CD4-positive, alpha-beta memory T cell (primary cell): ENCODE measurements around the gene ZYX. TPM values are rescaled to one million over a fixed set of nuclear protein-coding genes. Genes with fewer than 3 reads are reported as not detected.
"Not testable (repeated sequence)": the region's sequence is repeated elsewhere in the genome, so short reads cannot be mapped to it uniquely, and the experiment has no call there.

Experiments used
- CTCF ChIA-PET: fragments of 350-600 bp; sonication (Branson Sonifier 250); formaldehyde crosslinking; loops from one replicate; lab custom pipeline; 2021; ENCODE audit warnings: inconsistent platforms; ENCODE audit not compliant: partially characterized antibody; lab: Charles Lee
- POLR2A ChIA-PET: fragments of 350-600 bp; sonication (Branson Sonifier 250); formaldehyde crosslinking; loops from one replicate; lab custom pipeline; 2021; ENCODE audit not compliant: partially characterized antibody; lab: Charles Lee
- DNase-seq, 5 donors: peaks; one replicate each; pipeline versions ENCODE4 v3.0.0 to v3.0.0-alpha.2; 2020 to 2022; ENCODE audit warnings: mixed read lengths in 1 of 5
- H3K27ac ChIP-seq: one replicate; pipeline ENCODE4 v1.7.0; 2013; ENCODE audit warnings: low read depth, low read length
- H3K27me3 ChIP-seq: 2 replicates; pipeline ENCODE4 v1.7.0; 2013; ENCODE audit warnings: mild to moderate bottlenecking, low read length, moderate library complexity; ENCODE audit not compliant: insufficient read depth
- H3K36me3 ChIP-seq: 2 replicates; pipeline ENCODE4 v1.7.0; 2013; ENCODE audit warnings: mild to moderate bottlenecking, low read length, moderate library complexity; ENCODE audit not compliant: insufficient read depth
- H3K4me1 ChIP-seq: 2 replicates; pipeline ENCODE4 v1.7.0; 2013; ENCODE audit warnings: mild to moderate bottlenecking, low read length, moderate library complexity; ENCODE audit not compliant: insufficient read depth
- H3K4me3 ChIP-seq, 2 donors: one replicate each; pipeline ENCODE4 v1.7.0; 2013; ENCODE audit warnings: low read length in 2 of 2, mild to moderate bottlenecking in 1 of 2
- H3K9me3 ChIP-seq, 2 donors: one replicate each; pipeline ENCODE4 v1.7.0; 2013; ENCODE audit warnings: low read length in 2 of 2, control low read depth in 1 of 2; ENCODE audit not compliant: control insufficient read depth in 1 of 2
- H3K27ac Mint-ChIP-seq, 7 donors: one replicate each; pipeline ENCODE4 v1.8.0; 2020 to 2021; ENCODE audit warnings: mixed read lengths in 7 of 7, mild to moderate bottlenecking in 6 of 7, inconsistent platforms in 3 of 7, moderate library complexity in 3 of 7
- H3K27me3 Mint-ChIP-seq, 2 donors: one replicate each; pipeline ENCODE4 v1.8.0; 2020 to 2021; ENCODE audit warnings: mixed read lengths in 2 of 2
- H3K36me3 Mint-ChIP-seq, 2 donors: one replicate each; pipeline ENCODE4 v1.8.0; 2020 to 2021; ENCODE audit warnings: mixed read lengths in 2 of 2, inconsistent platforms in 1 of 2, mild to moderate bottlenecking in 1 of 2
- H3K4me1 Mint-ChIP-seq, 4 donors: one replicate each; pipeline ENCODE4 v1.8.0; 2020 to 2021; ENCODE audit warnings: mixed read lengths in 4 of 4, mild to moderate bottlenecking in 1 of 4
- H3K4me3 Mint-ChIP-seq, 8 donors: one replicate each; pipeline ENCODE4 v1.8.0; 2020 to 2021; ENCODE audit warnings: mixed read lengths in 8 of 8, mild to moderate bottlenecking in 7 of 8, moderate library complexity in 6 of 8, inconsistent platforms in 3 of 8
- H3K9me3 Mint-ChIP-seq, 8 donors: one replicate each; pipeline ENCODE4 v1.8.0; 2020 to 2021; ENCODE audit warnings: mixed read lengths in 8 of 8, mild to moderate bottlenecking in 5 of 8, inconsistent platforms in 3 of 8, moderate library complexity in 1 of 8
- intact Hi-C: fragments of 100-400 bp; cut with micrococcal nuclease; formaldehyde crosslinking; loops from one replicate; pipeline ENCODE4 v1.15.1; 2023
- polyA plus RNA-seq, 2 donors: library from polyadenylated mRNA; unstranded; fragments of 300-500 nt; fragmentation: Illumina TruSeq; gene quantifications; one replicate each; pipeline ENCODE4 v1.2.3, GENCODE V29; 2021
- total RNA-seq, 2 experiments: library from RNA; stranded (reverse); gene quantifications; one replicate each; pipeline ENCODE4 v1.2.3, GENCODE V29; 2021

Gene ZYX
- total and polyA plus RNA-seq, 4 experiments from 2014 or later = 55.7 to 148 (median 145) TPM

- peaks cover 7 to 21% (median 12%) of the 10 kb centered on the region in 4 donors for H3K4me1 Mint-ChIP-seq
- H3K9me3 Mint-ChIP-seq = no peaks in the 10 kb centered on the region
- Histone ChIP-seq H3K4me1 (peaks cover 7% of the 10 kb centered on the region), H3K27me3 (no peaks in the 10 kb centered on the region), H3K27ac (no peak overlapping the region), H3K36me3 (peaks cover 64% of the 10 kb centered on the region), H3K4me3 (no peak overlapping the region), H3K9me3 (no peaks in the 10 kb centered on the region)
- no peak overlapping the region for H3K27ac Mint-ChIP-seq
- POLR2A ChIA-PET = interaction anchor here (1.8 to 6.7 kb wide), 4 partner anchors 7 to 15 kb away, joined by 8 to 42 read pairs (median 19); partner anchors contain the start of genes EPHA1 and ZYX
- no peak for DNase-seq
- no peak overlapping the region for H3K4me3 Mint-ChIP-seq
- no peaks in the 10 kb centered on the region for H3K27me3 Mint-ChIP-seq
- peaks cover 24 to 62% of the 10 kb centered on the region in 2 donors for H3K36me3 Mint-ChIP-seq
- intact Hi-C loops = no loop called here
- CTCF ChIA-PET = interaction anchor here (0.9 to 2.4 kb wide), 5 partner anchors 12 to 92 kb away, joined by 3 to 11 read pairs (median 6); no protein-coding TSS in a partner anchor
Measured at GRCh38 chr7:143391462-143392404, 10.6 kb downstream of the ZYX start.

GRCh38 chr7:143392427-143392826 is 11.3 kb downstream of the ZYX start:
- H3K27me3 ChIP-seq, H3K27ac ChIP-seq, DNase-seq, H3K4me3 Mint-ChIP-seq, H3K4me3 ChIP-seq, H3K27ac Mint-ChIP-seq, H3K9me3 Mint-ChIP-seq, H3K27me3 Mint-ChIP-seq, H3K4me1 ChIP-seq, H3K9me3 ChIP-seq, intact Hi-C loops: not testable (repeated sequence)
- Mint-ChIP-seq H3K4me1 (peaks cover 7 to 21% (median 12%) of the 10 kb centered on the region in 4 donors), H3K36me3 (peaks cover 26 to 66% of the 10 kb centered on the region in 2 donors)
- ChIA-PET CTCF (interaction anchor here (1.0 to 2.4 kb wide), 4 partner anchors 10 to 93 kb away, joined by 3 to 11 read pairs (median 6); no protein-coding TSS in a partner anchor), POLR2A (interaction anchor here (1.0 to 6.7 kb wide), 4 partner anchors 8 to 83 kb away, joined by 3 to 42 read pairs (median 19); partner anchors contain the start of genes EPHA1 and ZYX)
- peaks cover 60% of the 10 kb centered on the region for H3K36me3 ChIP-seq

GRCh38 chr7:143392875-143393266 is 11.7 kb downstream of the ZYX start:
- Histone ChIP-seq H3K9me3 (no peaks in the 10 kb centered on the region), H3K4me1 (no peaks in the 10 kb centered on the region), H3K36me3 (peaks cover 61% of the 10 kb centered on the region), H3K4me3 (no peak overlapping the region), H3K27me3 (no peaks in the 10 kb centered on the region), H3K27ac (no peak overlapping the region)
- H3K4me1 Mint-ChIP-seq = peaks cover 7 to 21% (median 13%) of the 10 kb centered on the region in 4 donors
- intact Hi-C loops = no loop called here
- CTCF ChIA-PET = interaction anchor here (1.0 to 2.4 kb wide), 4 partner anchors 10 to 93 kb away, joined by 3 to 11 read pairs (median 6); no protein-coding TSS in a partner anchor
- no peaks in the 10 kb centered on the region for H3K27me3 Mint-ChIP-seq
- H3K36me3 Mint-ChIP-seq = peaks cover 31 to 67% of the 10 kb centered on the region in 2 donors
- POLR2A ChIA-PET = interaction anchor here (1.0 to 6.7 kb wide), 4 partner anchors 8 to 83 kb away, joined by 3 to 42 read pairs (median 19); partner anchors contain the start of genes EPHA1 and ZYX
- no peak overlapping the region for H3K4me3 Mint-ChIP-seq
- no peaks in the 10 kb centered on the region for H3K9me3 Mint-ChIP-seq
- DNase-seq = no peak
- peak overlapping the region in 3 of 7 donors; percentile 3 to 24 (median 8) for H3K27ac Mint-ChIP-seq

- no peaks in the 10 kb centered on the region for H3K27me3 Mint-ChIP-seq
Measured at GRCh38 chr7:143393267-143394041, 12.3 kb downstream of the ZYX start.

GRCh38 chr7:143394068-143394467 is 12.9 kb downstream of the ZYX start:
- no peak overlapping the region for H3K4me3 ChIP-seq
- CTCF ChIA-PET = interaction anchor here (0.8 to 2.4 kb wide), 5 partner anchors 8 to 21 kb away, joined by 3 to 11 read pairs (median 5); no protein-coding TSS in a partner anchor
- peaks cover 55% of the 10 kb centered on the region for H3K36me3 ChIP-seq
- H3K9me3 ChIP-seq = no peaks in the 10 kb centered on the region
- H3K9me3 Mint-ChIP-seq = no peaks in the 10 kb centered on the region
- H3K36me3 Mint-ChIP-seq = peaks cover 33 to 70% of the 10 kb centered on the region in 2 donors
- no peak for DNase-seq
- H3K4me3 Mint-ChIP-seq = no peak overlapping the region
- no peak overlapping the region for H3K27ac ChIP-seq
- peak overlapping the region in 4 of 7 donors; percentile 6 to 55 (median 48) for H3K27ac Mint-ChIP-seq
- H3K4me1 Mint-ChIP-seq = peaks cover 7 to 20% (median 14%) of the 10 kb centered on the region in 4 donors
- no peaks in the 10 kb centered on the region for H3K27me3 Mint-ChIP-seq
- no peaks in the 10 kb centered on the region for H3K4me1 ChIP-seq
- POLR2A ChIA-PET = interaction anchor here (0.8 to 6.7 kb wide), 4 partner anchors 10 to 22 kb away, joined by 3 to 42 read pairs (median 19); partner anchors contain the start of genes EPHA1 and ZYX
- no peaks in the 10 kb centered on the region for H3K27me3 ChIP-seq
- intact Hi-C loops = no loop called here

More at GRCh38 chr7:143393267-143394041, 12.3 kb downstream of the ZYX start:
- Histone ChIP-seq H3K4me1 (no peaks in the 10 kb centered on the region), H3K27me3 (no peaks in the 10 kb centered on the region), H3K27ac (no peak overlapping the region), H3K9me3 (no peaks in the 10 kb centered on the region), H3K36me3 (peaks cover 61% of the 10 kb centered on the region), H3K4me3 (no peak overlapping the region)
- Mint-ChIP-seq H3K4me3 (no peak overlapping the region), H3K9me3 (no peaks in the 10 kb centered on the region), H3K36me3 (peaks cover 31 to 69% of the 10 kb centered on the region in 2 donors), H3K27ac (peak overlapping the region in 6 of 7 donors; percentile 3 to 48 (median 22)), H3K4me1 (peaks cover 7 to 21% (median 13%) of the 10 kb centered on the region in 4 donors)
- ChIA-PET CTCF (interaction anchor here (0.8 to 2.4 kb wide), 6 partner anchors 8 to 23 kb away, joined by 3 to 11 read pairs (median 4); no protein-coding TSS in a partner anchor), POLR2A (interaction anchor here (0.8 to 6.7 kb wide), 5 partner anchors 9 to 84 kb away, joined by 3 to 42 read pairs (median 17); partner anchors contain the start of genes EPHA1 and ZYX)
- intact Hi-C loops = no loop called here
- no peak for DNase-seq

- Mint-ChIP-seq H3K4me3 (no peak overlapping the region), H3K9me3 (no peaks in the 10 kb centered on the region), H3K27ac (peak overlapping the region in 6 of 7 donors; percentile 1 to 85 (median 46)), H3K27me3 (no peaks in the 10 kb centered on the region), H3K4me1 (peaks cover 4 to 14% (median 12%) of the 10 kb centered on the region in 4 donors), H3K36me3 (peaks cover 28 to 63% of the 10 kb centered on the region in 2 donors)
- intact Hi-C loops = no loop called here
- Histone ChIP-seq H3K27me3 (no peaks in the 10 kb centered on the region), H3K9me3 (no peaks in the 10 kb centered on the region), H3K36me3 (peaks cover 48% of the 10 kb centered on the region), H3K4me1 (no peaks in the 10 kb centered on the region), H3K27ac (no peak overlapping the region), H3K4me3 (no peak overlapping the region)
- DNase-seq = no peak
- ChIA-PET CTCF (interaction anchor here (1.0 to 2.0 kb wide), 4 partner anchors 9 to 50 kb away, joined by 3 to 6 read pairs (median 4); no protein-coding TSS in a partner anchor), POLR2A (interaction anchor here (1.5 to 6.7 kb wide), 3 partner anchors 13 to 95 kb away, joined by 4 to 42 read pairs (median 15); partner anchors contain the start of genes EPHA1 and ZYX)
Measured at GRCh38 chr7:143394777-143395176, 13.6 kb downstream of the ZYX start.
